ENCODE results near the gene UNC13B. TPM values are rescaled to one million over a fixed set of nuclear protein-coding genes. Genes with fewer than 3 reads are reported as not detected.

Gene UNC13B
- total and polyA plus RNA-seq, 2 of the 13 experiments (the other 11 are each of a cell fraction or from before 2014, with no cell fraction given) = 14.0 to 18.3 TPM

DNA sequence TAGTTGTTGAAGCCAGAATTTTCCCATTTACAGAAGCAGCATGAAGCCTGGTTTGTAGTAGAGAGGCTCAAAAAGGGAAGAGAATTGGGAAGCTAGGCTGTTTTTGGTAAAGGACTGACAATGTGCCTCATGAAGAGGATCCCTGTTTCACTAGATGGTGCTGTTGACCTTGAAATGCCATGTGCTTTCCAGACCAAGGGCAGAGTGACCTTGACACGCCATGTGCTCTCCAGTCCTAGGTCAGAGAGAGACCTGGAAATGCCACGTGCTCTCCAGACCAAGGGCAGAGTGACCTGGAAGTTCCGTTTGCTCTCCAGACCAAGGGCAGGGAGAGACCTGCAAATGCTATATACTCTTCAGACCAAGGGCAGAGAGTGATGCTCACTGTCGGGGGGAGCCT lies 32.0 kb downstream of the UNC13B start (continued):
- TF ChIP-seq, protein P1, sequence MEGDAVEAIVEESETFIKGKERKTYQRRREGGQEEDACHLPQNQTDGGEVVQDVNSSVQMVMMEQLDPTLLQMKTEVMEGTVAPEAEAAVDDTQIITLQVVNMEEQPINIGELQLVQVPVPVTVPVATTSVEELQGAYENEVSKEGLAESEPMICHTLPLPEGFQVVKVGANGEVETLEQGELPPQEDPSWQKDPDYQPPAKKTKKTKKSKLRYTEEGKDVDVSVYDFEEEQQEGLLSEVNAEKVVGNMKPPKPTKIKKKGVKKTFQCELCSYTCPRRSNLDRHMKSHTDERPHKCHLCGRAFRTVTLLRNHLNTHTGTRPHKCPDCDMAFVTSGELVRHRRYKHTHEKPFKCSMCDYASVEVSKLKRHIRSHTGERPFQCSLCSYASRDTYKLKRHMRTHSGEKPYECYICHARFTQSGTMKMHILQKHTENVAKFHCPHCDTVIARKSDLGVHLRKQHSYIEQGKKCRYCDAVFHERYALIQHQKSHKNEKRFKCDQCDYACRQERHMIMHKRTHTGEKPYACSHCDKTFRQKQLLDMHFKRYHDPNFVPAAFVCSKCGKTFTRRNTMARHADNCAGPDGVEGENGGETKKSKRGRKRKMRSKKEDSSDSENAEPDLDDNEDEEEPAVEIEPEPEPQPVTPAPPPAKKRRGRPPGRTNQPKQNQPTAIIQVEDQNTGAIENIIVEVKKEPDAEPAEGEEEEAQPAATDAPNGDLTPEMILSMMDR (CRISPR knock-in tag; IDR thresholded peaks at IDR 0.05) = peak; percentile 90
- TF ChIP-seq, protein P2, sequence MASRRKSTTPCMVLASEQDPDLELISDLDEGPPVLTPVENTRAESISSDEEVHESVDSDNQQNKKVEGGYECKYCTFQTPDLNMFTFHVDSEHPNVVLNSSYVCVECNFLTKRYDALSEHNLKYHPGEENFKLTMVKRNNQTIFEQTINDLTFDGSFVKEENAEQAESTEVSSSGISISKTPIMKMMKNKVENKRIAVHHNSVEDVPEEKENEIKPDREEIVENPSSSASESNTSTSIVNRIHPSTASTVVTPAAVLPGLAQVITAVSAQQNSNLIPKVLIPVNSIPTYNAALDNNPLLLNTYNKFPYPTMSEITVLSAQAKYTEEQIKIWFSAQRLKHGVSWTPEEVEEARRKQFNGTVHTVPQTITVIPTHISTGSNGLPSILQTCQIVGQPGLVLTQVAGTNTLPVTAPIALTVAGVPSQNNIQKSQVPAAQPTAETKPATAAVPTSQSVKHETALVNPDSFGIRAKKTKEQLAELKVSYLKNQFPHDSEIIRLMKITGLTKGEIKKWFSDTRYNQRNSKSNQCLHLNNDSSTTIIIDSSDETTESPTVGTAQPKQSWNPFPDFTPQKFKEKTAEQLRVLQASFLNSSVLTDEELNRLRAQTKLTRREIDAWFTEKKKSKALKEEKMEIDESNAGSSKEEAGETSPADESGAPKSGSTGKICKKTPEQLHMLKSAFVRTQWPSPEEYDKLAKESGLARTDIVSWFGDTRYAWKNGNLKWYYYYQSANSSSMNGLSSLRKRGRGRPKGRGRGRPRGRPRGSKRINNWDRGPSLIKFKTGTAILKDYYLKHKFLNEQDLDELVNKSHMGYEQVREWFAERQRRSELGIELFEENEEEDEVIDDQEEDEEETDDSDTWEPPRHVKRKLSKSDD (CRISPR knock-in tag; IDR thresholded peaks at IDR 0.05; ENCODE audit: low read depth) = no peak
- TF ChIP-seq ZNF547 (CRISPR knock-in tag; IDR thresholded peaks at IDR 0.05) = no peak
- no peak for TF ChIP-seq ISL2 (CRISPR knock-in tag; IDR thresholded peaks at IDR 0.05)
- TF ChIP-seq, protein P3, sequence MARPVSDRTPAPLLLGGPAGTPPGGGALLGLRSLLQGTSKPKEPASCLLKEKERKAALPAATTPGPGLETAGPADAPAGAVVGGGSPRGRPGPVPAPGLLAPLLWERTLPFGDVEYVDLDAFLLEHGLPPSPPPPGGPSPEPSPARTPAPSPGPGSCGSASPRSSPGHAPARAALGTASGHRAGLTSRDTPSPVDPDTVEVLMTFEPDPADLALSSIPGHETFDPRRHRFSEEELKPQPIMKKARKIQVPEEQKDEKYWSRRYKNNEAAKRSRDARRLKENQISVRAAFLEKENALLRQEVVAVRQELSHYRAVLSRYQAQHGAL (CRISPR knock-in tag; IDR thresholded peaks at IDR 0.05; ENCODE audit: not compliant biosample characterization) = no peak
- TF ChIP-seq ISX (CRISPR knock-in tag; conservative IDR thresholded peaks at IDR 0.05) = no peak
- TF ChIP-seq PHF21A (CRISPR knock-in tag; IDR thresholded peaks at IDR 0.05) = 0 out of 2 replicates have a peak, but pooled peaks have one; percentile 29
- no peak for TF ChIP-seq ZNF607 (CRISPR knock-in tag; IDR thresholded peaks at IDR 0.05; ENCODE audit: borderline replicate concordance)
- no peak for TF ChIP-seq SP140L (CRISPR knock-in tag; IDR thresholded peaks at IDR 0.05; ENCODE audit: borderline replicate concordance)
- no peak for TF ChIP-seq DPF2 (CRISPR knock-in tag; IDR thresholded peaks at IDR 0.05; ENCODE audit: borderline replicate concordance, low read depth)
- TF ChIP-seq, protein P4, sequence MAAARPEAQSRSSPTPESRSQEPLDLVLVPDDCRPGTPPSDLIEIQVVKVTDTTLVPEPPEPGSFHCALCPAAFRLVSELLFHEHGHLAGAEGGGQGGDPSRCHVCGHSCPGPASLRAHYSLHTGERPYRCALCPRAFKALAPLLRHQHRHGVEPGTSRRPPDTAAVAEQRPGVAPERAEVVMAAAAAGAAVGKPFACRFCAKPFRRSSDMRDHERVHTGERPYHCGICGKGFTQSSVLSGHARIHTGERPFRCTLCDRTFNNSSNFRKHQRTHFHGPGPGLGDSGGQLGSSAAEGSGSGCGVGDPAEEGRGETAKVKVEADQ (CRISPR knock-in tag; IDR thresholded peaks at IDR 0.05; ENCODE audit: borderline replicate concordance) = no peak
- no peak for TF ChIP-seq MTA1 (CRISPR knock-in tag; IDR thresholded peaks at IDR 0.05; ENCODE audit: borderline replicate concordance)
- TF ChIP-seq DNMT3B (CRISPR knock-in tag; conservative IDR thresholded peaks at IDR 0.05) = no peak
- TF ChIP-seq ZFP62 (CRISPR knock-in tag; IDR thresholded peaks at IDR 0.05) = no peak
- TF ChIP-seq SMAD1 (CRISPR knock-in tag; IDR thresholded peaks at IDR 0.05; ENCODE audit: borderline replicate concordance, low read depth) = no peak
- no peak for TF ChIP-seq CBX5 (CRISPR knock-in tag; IDR thresholded peaks at IDR 0.05; ENCODE audit: borderline replicate concordance)
- TF ChIP-seq ATF1 (CRISPR knock-in tag; IDR thresholded peaks at IDR 0.05) = no peak
- no peak for TF ChIP-seq MAZ (IDR thresholded peaks at IDR 0.05; ENCODE audit: borderline replicate concordance, low read depth, low read length)
- peak; percentile 53; the same call in 1 of the 2 replicates for TF ChIP-seq MAZ (CRISPR knock-in tag; IDR thresholded peaks at IDR 0.05; ENCODE audit: low read depth)
- TF ChIP-seq, protein P5, sequence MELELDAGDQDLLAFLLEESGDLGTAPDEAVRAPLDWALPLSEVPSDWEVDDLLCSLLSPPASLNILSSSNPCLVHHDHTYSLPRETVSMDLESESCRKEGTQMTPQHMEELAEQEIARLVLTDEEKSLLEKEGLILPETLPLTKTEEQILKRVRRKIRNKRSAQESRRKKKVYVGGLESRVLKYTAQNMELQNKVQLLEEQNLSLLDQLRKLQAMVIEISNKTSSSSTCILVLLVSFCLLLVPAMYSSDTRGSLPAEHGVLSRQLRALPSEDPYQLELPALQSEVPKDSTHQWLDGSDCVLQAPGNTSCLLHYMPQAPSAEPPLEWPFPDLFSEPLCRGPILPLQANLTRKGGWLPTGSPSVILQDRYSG (CRISPR knock-in tag; IDR thresholded peaks at IDR 0.05) = no peak
- TF ChIP-seq, protein P6, sequence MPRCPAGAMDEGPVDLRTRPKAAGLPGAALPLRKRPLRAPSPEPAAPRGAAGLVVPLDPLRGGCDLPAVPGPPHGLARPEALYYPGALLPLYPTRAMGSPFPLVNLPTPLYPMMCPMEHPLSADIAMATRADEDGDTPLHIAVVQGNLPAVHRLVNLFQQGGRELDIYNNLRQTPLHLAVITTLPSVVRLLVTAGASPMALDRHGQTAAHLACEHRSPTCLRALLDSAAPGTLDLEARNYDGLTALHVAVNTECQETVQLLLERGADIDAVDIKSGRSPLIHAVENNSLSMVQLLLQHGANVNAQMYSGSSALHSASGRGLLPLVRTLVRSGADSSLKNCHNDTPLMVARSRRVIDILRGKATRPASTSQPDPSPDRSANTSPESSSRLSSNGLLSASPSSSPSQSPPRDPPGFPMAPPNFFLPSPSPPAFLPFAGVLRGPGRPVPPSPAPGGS (CRISPR knock-in tag; IDR thresholded peaks at IDR 0.05) = no peak
- peak; percentile 44; the same call in 1 of the 2 replicates for TF ChIP-seq TBX2 (CRISPR knock-in tag; IDR thresholded peaks at IDR 0.05; ENCODE audit: borderline replicate concordance)
